B cell (primary cell): ENCODE measurements around the gene EFCAB9. TPM values are rescaled to one million over a fixed set of nuclear protein-coding genes. Genes with fewer than 3 reads are reported as not detected.
"Not testable (repeated sequence)": the region's sequence is repeated elsewhere in the genome, so short reads cannot be mapped to it uniquely, and the experiment has no call there.

Source experiments
- ATAC-seq: fragments of 200-7000 bp; cut with Tn5 transposase; one replicate; pipeline ENCODE4 v1.10.0; 2021; ENCODE audit warnings: low read depth, mild to moderate bottlenecking, moderate number of reproducible peaks, moderate library complexity
- CTCF ChIA-PET: fragments of 350-600 bp; sonication (Branson Sonifier 250); formaldehyde crosslinking; loops from one replicate; lab custom pipeline; 2021; ENCODE audit warnings: antibody characterized with exemption, inconsistent platforms; lab: Charles Lee
- POLR2A ChIA-PET: fragments of 350-600 bp; sonication (Branson Sonifier 250); formaldehyde crosslinking; loops from one replicate; lab custom pipeline; 2021; ENCODE audit warnings: antibody characterized with exemption; lab: Charles Lee
- DNase-seq: peaks from one replicate; pipeline ENCODE4 v3.0.0; 2013
- H2AFZ ChIP-seq: 2 replicates; pipeline ENCODE4 v1.6.1; 2012; ENCODE audit warnings: mild to moderate bottlenecking, low read depth, low read length; ENCODE audit not compliant: insufficient read depth, poor library complexity, severe bottlenecking
- H3K27ac ChIP-seq, 2 donors: 1 replicate in 1 of 2; 2 replicates in 1 of 2; pipeline ENCODE4 v1.5.1; 2012 to 2013; ENCODE audit warnings: low read length in 2 of 2, mild to moderate bottlenecking in 2 of 2, moderate library complexity in 1 of 2
- H3K27me3 ChIP-seq, 4 experiments: fragments of 200-600 bp in 1 of 4; sonication (generic) in 1 of 4; replicated peaks in 1 of 4; 1 replicate in 2 of 4; 2 replicates in 2 of 4; pipeline versions ENCODE4 v1.6.1 to v1.7.0; 2013 to 2016; ENCODE audit warnings: low read length in 3 of 4, mild to moderate bottlenecking in 2 of 4, mixed read lengths in 1 of 4, moderate library complexity in 1 of 4; ENCODE audit not compliant: insufficient read depth in 4 of 4, control insufficient read depth in 3 of 4; ENCODE audit errors: control extremely low read depth in 1 of 4
- H3K36me3 ChIP-seq, 2 experiments: replicated peaks in 1 of 2; 1 replicate in 1 of 2; 2 replicates in 1 of 2; pipeline versions ENCODE4 v1.6.1 to v1.7.1; 2013; ENCODE audit warnings: low read length in 1 of 2; ENCODE audit not compliant: insufficient read depth in 2 of 2, control insufficient read depth in 1 of 2; ENCODE audit errors: control extremely low read depth in 1 of 2, extremely low read depth in 1 of 2
- H3K4me1 ChIP-seq, 2 donors: fragments of 200-600 bp in 1 of 2; sonication (generic) in 1 of 2; 1 replicate in 1 of 2; 2 replicates in 1 of 2; pipeline versions ENCODE4 v1.5.1 to v1.6.1; 2013 to 2017; ENCODE audit warnings: low read length in 2 of 2; ENCODE audit not compliant: control insufficient read depth in 2 of 2, insufficient read depth in 2 of 2
- H3K4me2 ChIP-seq: replicated peaks from 2 replicates; pipeline ENCODE3; 2012; ENCODE audit warnings: mild to moderate bottlenecking, low read depth, low read length; ENCODE audit not compliant: poor library complexity, severe bottlenecking
- H3K4me3 ChIP-seq, 5 experiments: fragments of 200-600 bp in 1 of 5; sonication (generic) in 1 of 5; 1 replicate in 3 of 5; 2 replicates in 2 of 5; pipeline versions ENCODE4 v1.5.1 to v1.7.0; 2011 to 2016; ENCODE audit warnings: low read length in 4 of 5, mild to moderate bottlenecking in 4 of 5, low read depth in 2 of 5, control low read depth in 1 of 5, moderate library complexity in 1 of 5; ENCODE audit not compliant: insufficient read depth in 1 of 5; ENCODE audit errors: control extremely low read depth in 1 of 5, extremely low read depth in 1 of 5
- H3K79me2 ChIP-seq: fragments of 200-600 bp; sonication (generic); one replicate; pipeline ENCODE4 v1.6.0; 2016; ENCODE audit warnings: low read length; ENCODE audit not compliant: control insufficient read depth, insufficient read depth
- H3K9ac ChIP-seq: fragments of 200-600 bp; sonication (generic); 2 replicates; pipeline ENCODE4 v1.6.1; 2017; ENCODE audit warnings: mild to moderate bottlenecking, low read length, moderate library complexity
- H3K9me3 ChIP-seq, 3 donors: one replicate each; pipeline versions ENCODE4 v1.6.1 to v1.7.1; 2013; ENCODE audit warnings: low read length in 2 of 3; ENCODE audit not compliant: control insufficient read depth in 2 of 3, insufficient read depth in 1 of 3; ENCODE audit errors: control extremely low read depth in 1 of 3
- H4K20me1 ChIP-seq: 2 replicates; pipeline ENCODE4 v1.6.0; 2012; ENCODE audit warnings: mild to moderate bottlenecking, low read length; ENCODE audit not compliant: insufficient read depth, control insufficient read depth, poor library complexity, severe bottlenecking
- H3K27ac Mint-ChIP-seq: one replicate; pipeline ENCODE4 v1.8.0; 2021; ENCODE audit warnings: mixed read lengths
- H3K27me3 Mint-ChIP-seq: one replicate; pipeline ENCODE4 v1.8.0; 2021; ENCODE audit warnings: mixed read lengths
- H3K4me1 Mint-ChIP-seq: one replicate; pipeline ENCODE4 v1.8.0; 2021; ENCODE audit warnings: mixed read lengths
- H3K4me3 Mint-ChIP-seq: one replicate; pipeline ENCODE4 v1.8.0; 2021; ENCODE audit warnings: mixed read lengths
- H3K9me3 Mint-ChIP-seq: one replicate; pipeline ENCODE4 v1.8.0; 2022; ENCODE audit warnings: mixed read lengths; ENCODE audit not compliant: insufficient read depth
- EZH2 ChIP-seq: IDR thresholded peaks from 2 replicates; pipeline ENCODE4 v1.6.1; 2012; ENCODE audit warnings: borderline replicate concordance, low read depth, mild to moderate bottlenecking, moderate library complexity, low read length; ENCODE audit not compliant: insufficient read depth, poor library complexity, severe bottlenecking
- WGBS: methylation state at CpG from one replicate; pipeline ENCODE4 v1.1.5; 2013; ENCODE audit warnings: missing lambda C conversion rate; ENCODE audit not compliant: insufficient coverage; 5-methylcytosine and 5-hydroxymethylcytosine counted together
- intact Hi-C: fragments of 100-400 bp; cut with micrococcal nuclease; formaldehyde crosslinking; loops from one replicate; pipeline ENCODE4 v1.10.0; 2022
- polyA plus RNA-seq: library from polyadenylated mRNA; depleted of rRNA; stranded (reverse); fragments of >200 nt; gene quantifications from 2 replicates; pipeline ENCODE4 v1.2.3, GENCODE V29; 2012
- total RNA-seq, 2 donors: library from RNA; stranded (reverse); fragments of 120-200 nt in 1 of 2; gene quantifications; 1 replicate in 1 of 2; 2 replicates in 1 of 2; pipeline versions ENCODE4 v1.2.3 to v1.2.4, GENCODE V29; 2013 to 2022
- TF ChIP-seq, protein P1 (sequence below): fragments of 200-600 bp; IDR thresholded peaks from one replicate; pipeline ENCODE4 v1.8.0; 2022; ENCODE audit warnings: antibody characterized with exemption, mild to moderate bottlenecking

The EFCAB9 gene
- total and polyA plus RNA-seq, 2 donors (not counting 1 experiment from before 2014, with no cell fraction given), result not detected

DNA sequence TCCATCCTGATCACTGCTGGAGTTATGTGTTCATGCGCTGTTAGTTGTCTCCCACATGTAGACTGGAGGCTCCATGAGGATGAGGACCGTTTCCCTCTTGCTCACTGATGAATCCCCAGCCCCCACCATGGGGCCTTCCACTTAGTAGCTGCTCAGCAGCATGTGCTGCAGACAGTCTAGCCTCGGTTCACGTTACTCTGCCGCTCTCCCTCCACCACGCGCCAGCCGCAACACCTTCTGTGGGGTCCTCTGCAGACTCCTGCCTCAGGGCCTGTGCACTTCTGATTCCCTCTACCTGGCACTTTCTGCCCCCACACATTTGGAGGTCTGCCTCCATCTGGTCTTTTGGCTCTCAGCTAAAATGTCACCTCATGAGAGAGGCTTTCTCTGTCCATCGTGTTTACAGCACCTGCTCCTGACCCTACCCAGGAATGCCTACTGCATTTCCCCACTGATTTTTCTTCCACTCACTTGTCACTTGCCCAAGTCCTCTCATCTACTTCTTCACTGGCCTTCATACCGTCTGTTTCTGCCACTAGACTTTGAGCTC is 42.2 kb upstream of the EFCAB9 start:
- Histone ChIP-seq H3K4me3 (no peak overlapping the region), H4K20me1 (peaks cover 91% of the 10 kb centered on the region), H3K36me3 (peaks cover 3 to 72% of the 10 kb centered on the region in 2 experiments), H3K9ac (no peak overlapping the region), H3K27ac (peak overlapping the region in 1 of 2 donors; percentile 75), H3K4me2 (no peak overlapping the region), H3K27me3 (no peaks in the 10 kb centered on the region), H3K4me1 (peaks cover 35 to 53% of the 10 kb centered on the region in 2 donors), H2AFZ (no peak overlapping the region), H3K79me2 (peaks cover 94% of the 10 kb centered on the region), H3K9me3 (no peaks in the 10 kb centered on the region)
- H3K9me3 Mint-ChIP-seq, result no peaks in the 10 kb centered on the region
- intact Hi-C loops, result loop anchor here (2.0 to 5.0 kb wide), 2 partner anchors 34 to 37 kb away; partner anchors contain the start of gene STK10
- DNase-seq, result no peak
- 98% methylated on average over 9 of the region's 10 CpGs for WGBS
- peak overlapping the region; percentile 36 for H3K4me3 Mint-ChIP-seq
- TF ChIP-seq EZH2, result no peak
- TF ChIP-seq, protein P1, sequence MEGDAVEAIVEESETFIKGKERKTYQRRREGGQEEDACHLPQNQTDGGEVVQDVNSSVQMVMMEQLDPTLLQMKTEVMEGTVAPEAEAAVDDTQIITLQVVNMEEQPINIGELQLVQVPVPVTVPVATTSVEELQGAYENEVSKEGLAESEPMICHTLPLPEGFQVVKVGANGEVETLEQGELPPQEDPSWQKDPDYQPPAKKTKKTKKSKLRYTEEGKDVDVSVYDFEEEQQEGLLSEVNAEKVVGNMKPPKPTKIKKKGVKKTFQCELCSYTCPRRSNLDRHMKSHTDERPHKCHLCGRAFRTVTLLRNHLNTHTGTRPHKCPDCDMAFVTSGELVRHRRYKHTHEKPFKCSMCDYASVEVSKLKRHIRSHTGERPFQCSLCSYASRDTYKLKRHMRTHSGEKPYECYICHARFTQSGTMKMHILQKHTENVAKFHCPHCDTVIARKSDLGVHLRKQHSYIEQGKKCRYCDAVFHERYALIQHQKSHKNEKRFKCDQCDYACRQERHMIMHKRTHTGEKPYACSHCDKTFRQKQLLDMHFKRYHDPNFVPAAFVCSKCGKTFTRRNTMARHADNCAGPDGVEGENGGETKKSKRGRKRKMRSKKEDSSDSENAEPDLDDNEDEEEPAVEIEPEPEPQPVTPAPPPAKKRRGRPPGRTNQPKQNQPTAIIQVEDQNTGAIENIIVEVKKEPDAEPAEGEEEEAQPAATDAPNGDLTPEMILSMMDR, result no peak
- peak overlapping the region; percentile 38 for H3K27ac Mint-ChIP-seq
- no peak for ATAC-seq
- ChIA-PET CTCF (interaction anchor here (0.8 to 0.9 kb wide), 2 partner anchors 36 to 40 kb away, joined by 3 read pairs; partner anchors contain the start of gene STK10), POLR2A (interaction anchor here (0.9 kb wide), 1 partner anchor 93 kb away, joined by 4 read pairs; no protein-coding TSS in a partner anchor)
- H3K27me3 Mint-ChIP-seq, result no peaks in the 10 kb centered on the region
- peaks cover 66% of the 10 kb centered on the region for H3K4me1 Mint-ChIP-seq

DNA sequence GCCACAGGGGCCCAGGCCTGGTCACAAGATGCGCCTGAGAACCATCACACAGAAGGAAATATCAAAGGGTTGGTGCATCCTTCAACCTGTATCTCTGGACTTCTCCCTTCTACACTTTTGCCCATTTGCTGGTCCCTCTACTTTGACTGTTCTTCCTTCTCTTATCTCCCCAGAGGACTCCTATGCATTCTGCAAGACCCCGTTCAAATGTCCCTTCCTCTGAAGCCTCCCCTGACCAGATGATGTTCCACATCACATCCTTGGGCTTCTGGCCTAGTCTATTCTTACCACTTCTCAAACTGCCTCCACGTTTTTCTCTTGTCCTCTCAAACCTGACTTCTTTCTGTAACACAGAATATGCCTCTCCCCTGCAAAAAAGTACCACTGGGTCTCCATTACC is 40.3 kb upstream of the EFCAB9 start:
- ChIA-PET CTCF (interaction anchor here (1.9 kb wide), 1 partner anchor 35 kb away, joined by 7 read pairs; the partner anchor contains the start of gene STK10), POLR2A (no interaction called here)
- Histone ChIP-seq H3K27ac (peak overlapping the region in 1 of 2 donors; percentile 66), H3K4me3 (no peak overlapping the region), H4K20me1 (peaks cover 90% of the 10 kb centered on the region), H3K27me3 (no peaks in the 10 kb centered on the region), H3K79me2 (peaks cover 93% of the 10 kb centered on the region), H3K4me1 (peaks cover 42 to 60% of the 10 kb centered on the region in 2 donors), H3K9me3 (no peaks in the 10 kb centered on the region), H3K9ac (no peak overlapping the region), H3K36me3 (peaks cover 0 to 68% of the 10 kb centered on the region in 2 experiments), H3K4me2 (no peak overlapping the region), H2AFZ (no peak overlapping the region)
- peaks cover 75% of the 10 kb centered on the region for H3K4me1 Mint-ChIP-seq
- H3K27me3 Mint-ChIP-seq, result no peaks in the 10 kb centered on the region
- DNase-seq (no peak), ATAC-seq (no peak)
- no peak overlapping the region for H3K4me3 Mint-ChIP-seq
- 90% methylated on average over 3 of the region's 3 CpGs for WGBS
- H3K9me3 Mint-ChIP-seq, result no peaks in the 10 kb centered on the region
- peak overlapping the region; percentile 59 for H3K27ac Mint-ChIP-seq
- TF ChIP-seq, protein P1, result no peak
- no peak for TF ChIP-seq EZH2
- intact Hi-C loops, result loop anchor here (5.0 kb wide), 1 partner anchor 36 kb away; no protein-coding TSS in a partner anchor

DNA sequence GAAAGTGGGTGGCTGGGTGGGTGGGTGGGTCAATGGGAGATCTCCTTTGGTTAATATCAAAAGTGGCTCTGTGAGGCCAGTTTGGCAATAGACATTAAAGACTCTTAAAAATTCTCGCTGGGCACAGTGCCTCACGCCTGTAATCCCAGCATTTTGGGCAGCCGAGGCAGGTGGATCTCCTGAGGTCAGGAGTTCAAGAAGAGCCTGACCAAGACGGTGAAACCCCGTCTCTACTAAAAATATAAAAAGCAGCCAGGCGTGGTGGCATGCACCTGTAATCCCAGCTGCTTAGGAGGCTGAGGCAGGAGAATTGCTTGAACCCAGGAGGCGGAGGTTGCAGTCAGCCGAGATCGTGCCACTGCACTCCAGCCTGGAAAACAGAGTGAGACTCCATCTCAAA is 38.9 kb upstream of the EFCAB9 start:
- H3K9ac ChIP-seq, ATAC-seq, H3K27me3 Mint-ChIP-seq, POLR2A ChIA-PET, H3K9me3 Mint-ChIP-seq, H2AFZ ChIP-seq, DNase-seq, H3K27me3 ChIP-seq, H3K4me3 ChIP-seq, intact Hi-C loops, H3K9me3 ChIP-seq, H3K4me2 ChIP-seq, H3K27ac ChIP-seq: not testable (repeated sequence)
- Mint-ChIP-seq H3K4me1 (peaks cover 83% of the 10 kb centered on the region), H3K4me3 (peak overlapping the region; percentile 33), H3K27ac (peak overlapping the region; percentile 37)
- CTCF ChIA-PET, result interaction anchor here (1.8 to 1.9 kb wide), 2 partner anchors 18 to 33 kb away, joined by 5 to 7 read pairs; partner anchors contain the start of gene STK10
- H3K36me3 ChIP-seq, result peaks cover 0 to 66% of the 10 kb centered on the region in 2 experiments
- H4K20me1 ChIP-seq, result peaks cover 88% of the 10 kb centered on the region
- 82% methylated on average over 3 of the region's 9 CpGs for WGBS
- H3K4me1 ChIP-seq, result peaks cover 51 to 70% of the 10 kb centered on the region in 2 donors
- peaks cover 93% of the 10 kb centered on the region for H3K79me2 ChIP-seq
